K562 (cell line): Measurements from ENCODE around the gene HOXC10. TPM values are rescaled to one million over a fixed set of nuclear protein-coding genes. Genes with fewer than 3 reads are reported as not detected.
A peak's percentile ranks its signal among the peaks of the same experiment; 100 is the strongest.

Experiments used
- CLOCK ChIP-seq: fragments of 250-450 bp; sonication (Bioruptor Pico); IDR thresholded peaks from 2 replicates; pipeline ENCODE4 v1.4.0; 2020; ENCODE audit warnings: mild to moderate bottlenecking, moderate library complexity, borderline replicate concordance
- CREB3 ChIP-seq: fragments of 450-650 bp; conservative IDR thresholded peaks from 2 replicates; pipeline ENCODE4 v1.6.1; 2016; ENCODE audit warnings: missing genetic modification characterization, low read depth, mild to moderate bottlenecking, missing compliant biosample characterization, moderate library complexity
- E2F4 ChIP-seq: sonication (generic); formaldehyde crosslinking; IDR thresholded peaks from 2 replicates; pipeline ENCODE4 v1.8.0; 2022; ENCODE audit warnings: mild to moderate bottlenecking, low read depth, missing genetic modification reagents
- HIVEP1 ChIP-seq: fragments of 250-450 bp; sonication (Bioruptor Pico); IDR thresholded peaks from 2 replicates; pipeline ENCODE4 v1.4.0; 2020; ENCODE audit warnings: mild to moderate bottlenecking
- ILF3 ChIP-seq: fragments of 450-650 bp; IDR thresholded peaks from 2 replicates; pipeline ENCODE4 v1.6.1; 2018; ENCODE audit warnings: antibody characterized with exemption, mild to moderate bottlenecking, moderate library complexity, borderline replicate concordance
- MEF2A ChIP-seq: IDR thresholded peaks from 2 replicates; pipeline ENCODE4 v1.6.1; 2011; ENCODE audit warnings: low read depth, mild to moderate bottlenecking, low read length, moderate library complexity; ENCODE audit not compliant: control insufficient read depth
- MLLT1 ChIP-seq, 2 experiments: fragments of 450-650 bp; IDR thresholded peaks; 2 replicates each; pipeline ENCODE4 v1.6.1; 2016
- NONO ChIP-seq, 2 experiments: fragments of 200-400 bp in 1 of 2; fragments of 450-650 bp in 1 of 2; formaldehyde crosslinking in 1 of 2; IDR thresholded peaks; 2 replicates each; pipeline ENCODE4 v1.6.1; 2017; ENCODE audit warnings: low read depth in 2 of 2, mild to moderate bottlenecking in 2 of 2, moderate library complexity in 2 of 2, low read length in 1 of 2
- POU5F1 ChIP-seq: fragments of 150-350 bp; IDR thresholded peaks from 2 replicates; pipeline ENCODE4 v1.6.1; 2014; ENCODE audit warnings: borderline replicate concordance, low read length, low read depth, mild to moderate bottlenecking; ENCODE audit not compliant: partially characterized antibody
- RREB1 ChIP-seq: fragments of 250-450 bp; sonication (Bioruptor Pico); IDR thresholded peaks from 2 replicates; pipeline ENCODE4 v1.4.0; 2020
- TCF7 ChIP-seq: sonication (generic); IDR thresholded peaks from 2 replicates; pipeline ENCODE4 v1.6.1; 2016; ENCODE audit warnings: antibody characterized with exemption, borderline replicate concordance
- USF1 ChIP-seq: sonication (generic); formaldehyde crosslinking; IDR thresholded peaks from 2 replicates; pipeline ENCODE4 v1.9.0; 2022; ENCODE audit warnings: mild to moderate bottlenecking, missing genetic modification reagents
- ZNF583 ChIP-seq: fragments of 250-450 bp; sonication (Bioruptor Pico); IDR thresholded peaks from 2 replicates; pipeline ENCODE4 v1.4.0; 2020
- polyA plus RNA-seq, 8 experiments: library from polyadenylated mRNA; depleted of rRNA in 4 of 8; stranded (reverse) in 5 of 8; unstranded in 3 of 8; fragments of >200 nt; fragmentation: Nextera tagmentation in 2 of 8; fragmentation: Illumina TruSeq in 1 of 8; extraction: Ambion mirVana in 2 of 8; extraction: Trizol in 1 of 8; gene quantifications; 2 replicates each; pipeline versions ENCODE4 v1.2.1 to v1.2.3, GENCODE V29; 2011 to 2014; ENCODE audit warnings: inconsistent platforms in 1 of 8, missing spikeins in 1 of 8
- total RNA-seq, 7 experiments: library from RNA; depleted of rRNA in 6 of 7; stranded (reverse); fragments of >200 nt in 6 of 7; fragmentation: Illumina TruSeq in 2 of 7; extraction: Trizol in 2 of 7; gene quantifications; 2 replicates each; pipeline versions ENCODE4 v1.2.1 to v1.2.3, GENCODE V29; 2011 to 2021; ENCODE audit warnings: low replicate concordance in 1 of 7

Gene HOXC10
- total and polyA plus RNA-seq, 9 of the 15 experiments (the other 6 are each of a cell fraction or from before 2014, with no cell fraction given): 0.13 to 0.77 (median 0.35) TPM; not detected in 2

- TF ChIP-seq CLOCK (CRISPR knock-in tag) (no peak), RREB1 (no peak), NONO (IDR thresholded peaks at IDR 0.05; ENCODE audit: low read depth in 2 of 2, low read length in 1 of 2) (no peak), MLLT1 (IDR thresholded peaks at IDR 0.05) (no peak), E2F4 (CRISPR knock-in tag) (no peak), MEF2A (no peak), CREB3 (tag) (no peak), ILF3 (no peak), ZNF583 (CRISPR knock-in tag) (0 out of 2 replicates have a peak, but pooled peaks have one; percentile 9), HIVEP1 (no peak), TCF7 (no peak), USF1 (CRISPR knock-in tag) (no peak), POU5F1 (no peak)
Observed at GRCh38 chr12:54017878-54018467, 33.0 kb downstream of the HOXC10 start (continued).
